B cell (primary cell): Measurements from ENCODE around the gene GSTO2. TPM values are rescaled to one million over a fixed set of nuclear protein-coding genes. Genes with fewer than 3 reads are reported as not detected.

Experiments used
- ATAC-seq: fragments of 200-7000 bp; cut with Tn5 transposase; one replicate; pipeline ENCODE4 v1.10.0; 2021; ENCODE audit warnings: low read depth, mild to moderate bottlenecking, moderate number of reproducible peaks, moderate library complexity
- CTCF ChIA-PET: fragments of 350-600 bp; sonication (Branson Sonifier 250); formaldehyde crosslinking; loops from one replicate; lab custom pipeline; 2021; ENCODE audit warnings: antibody characterized with exemption, inconsistent platforms; lab: Charles Lee
- POLR2A ChIA-PET: fragments of 350-600 bp; sonication (Branson Sonifier 250); formaldehyde crosslinking; loops from one replicate; lab custom pipeline; 2021; ENCODE audit warnings: antibody characterized with exemption; lab: Charles Lee
- DNase-seq: peaks from one replicate; pipeline ENCODE4 v3.0.0; 2013
- H2AFZ ChIP-seq: 2 replicates; pipeline ENCODE4 v1.6.1; 2012; ENCODE audit warnings: mild to moderate bottlenecking, low read depth, low read length; ENCODE audit not compliant: insufficient read depth, poor library complexity, severe bottlenecking
- H3K27ac ChIP-seq, 2 donors: 1 replicate in 1 of 2; 2 replicates in 1 of 2; pipeline ENCODE4 v1.5.1; 2012 to 2013; ENCODE audit warnings: low read length in 2 of 2, mild to moderate bottlenecking in 2 of 2, moderate library complexity in 1 of 2
- H3K27me3 ChIP-seq, 4 experiments: fragments of 200-600 bp in 1 of 4; sonication (generic) in 1 of 4; replicated peaks in 1 of 4; 1 replicate in 2 of 4; 2 replicates in 2 of 4; pipeline versions ENCODE4 v1.6.1 to v1.7.0; 2013 to 2016; ENCODE audit warnings: low read length in 3 of 4, mild to moderate bottlenecking in 2 of 4, mixed read lengths in 1 of 4, moderate library complexity in 1 of 4; ENCODE audit not compliant: insufficient read depth in 4 of 4, control insufficient read depth in 3 of 4; ENCODE audit errors: control extremely low read depth in 1 of 4
- H3K36me3 ChIP-seq, 2 experiments: replicated peaks in 1 of 2; 1 replicate in 1 of 2; 2 replicates in 1 of 2; pipeline versions ENCODE4 v1.6.1 to v1.7.1; 2013; ENCODE audit warnings: low read length in 1 of 2; ENCODE audit not compliant: insufficient read depth in 2 of 2, control insufficient read depth in 1 of 2; ENCODE audit errors: control extremely low read depth in 1 of 2, extremely low read depth in 1 of 2
- H3K4me1 ChIP-seq, 2 donors: fragments of 200-600 bp in 1 of 2; sonication (generic) in 1 of 2; 1 replicate in 1 of 2; 2 replicates in 1 of 2; pipeline versions ENCODE4 v1.5.1 to v1.6.1; 2013 to 2017; ENCODE audit warnings: low read length in 2 of 2; ENCODE audit not compliant: control insufficient read depth in 2 of 2, insufficient read depth in 2 of 2
- H3K4me2 ChIP-seq: replicated peaks from 2 replicates; pipeline ENCODE3; 2012; ENCODE audit warnings: mild to moderate bottlenecking, low read depth, low read length; ENCODE audit not compliant: poor library complexity, severe bottlenecking
- H3K4me3 ChIP-seq, 5 experiments: fragments of 200-600 bp in 1 of 5; sonication (generic) in 1 of 5; 1 replicate in 3 of 5; 2 replicates in 2 of 5; pipeline versions ENCODE4 v1.5.1 to v1.7.0; 2011 to 2016; ENCODE audit warnings: low read length in 4 of 5, mild to moderate bottlenecking in 4 of 5, low read depth in 2 of 5, control low read depth in 1 of 5, moderate library complexity in 1 of 5; ENCODE audit not compliant: insufficient read depth in 1 of 5; ENCODE audit errors: control extremely low read depth in 1 of 5, extremely low read depth in 1 of 5
- H3K79me2 ChIP-seq: fragments of 200-600 bp; sonication (generic); one replicate; pipeline ENCODE4 v1.6.0; 2016; ENCODE audit warnings: low read length; ENCODE audit not compliant: control insufficient read depth, insufficient read depth
- H3K9ac ChIP-seq: fragments of 200-600 bp; sonication (generic); 2 replicates; pipeline ENCODE4 v1.6.1; 2017; ENCODE audit warnings: mild to moderate bottlenecking, low read length, moderate library complexity
- H3K9me3 ChIP-seq, 3 donors: one replicate each; pipeline versions ENCODE4 v1.6.1 to v1.7.1; 2013; ENCODE audit warnings: low read length in 2 of 3; ENCODE audit not compliant: control insufficient read depth in 2 of 3, insufficient read depth in 1 of 3; ENCODE audit errors: control extremely low read depth in 1 of 3
- H4K20me1 ChIP-seq: 2 replicates; pipeline ENCODE4 v1.6.0; 2012; ENCODE audit warnings: mild to moderate bottlenecking, low read length; ENCODE audit not compliant: insufficient read depth, control insufficient read depth, poor library complexity, severe bottlenecking
- H3K27ac Mint-ChIP-seq: one replicate; pipeline ENCODE4 v1.8.0; 2021; ENCODE audit warnings: mixed read lengths
- H3K27me3 Mint-ChIP-seq: one replicate; pipeline ENCODE4 v1.8.0; 2021; ENCODE audit warnings: mixed read lengths
- H3K4me1 Mint-ChIP-seq: one replicate; pipeline ENCODE4 v1.8.0; 2021; ENCODE audit warnings: mixed read lengths
- H3K4me3 Mint-ChIP-seq: one replicate; pipeline ENCODE4 v1.8.0; 2021; ENCODE audit warnings: mixed read lengths
- H3K9me3 Mint-ChIP-seq: one replicate; pipeline ENCODE4 v1.8.0; 2022; ENCODE audit warnings: mixed read lengths; ENCODE audit not compliant: insufficient read depth
- EZH2 ChIP-seq: IDR thresholded peaks from 2 replicates; pipeline ENCODE4 v1.6.1; 2012; ENCODE audit warnings: borderline replicate concordance, low read depth, mild to moderate bottlenecking, moderate library complexity, low read length; ENCODE audit not compliant: insufficient read depth, poor library complexity, severe bottlenecking
- WGBS: methylation state at CpG from one replicate; pipeline ENCODE4 v1.1.5; 2013; ENCODE audit warnings: missing lambda C conversion rate; ENCODE audit not compliant: insufficient coverage; 5-methylcytosine and 5-hydroxymethylcytosine counted together
- intact Hi-C: fragments of 100-400 bp; cut with micrococcal nuclease; formaldehyde crosslinking; loops from one replicate; pipeline ENCODE4 v1.10.0; 2022
- polyA plus RNA-seq: library from polyadenylated mRNA; depleted of rRNA; stranded (reverse); fragments of >200 nt; gene quantifications from 2 replicates; pipeline ENCODE4 v1.2.3, GENCODE V29; 2012
- total RNA-seq, 2 donors: library from RNA; stranded (reverse); fragments of 120-200 nt in 1 of 2; gene quantifications; 1 replicate in 1 of 2; 2 replicates in 1 of 2; pipeline versions ENCODE4 v1.2.3 to v1.2.4, GENCODE V29; 2013 to 2022
- TF ChIP-seq, protein P1 (sequence below): fragments of 200-600 bp; IDR thresholded peaks from one replicate; pipeline ENCODE4 v1.8.0; 2022; ENCODE audit warnings: antibody characterized with exemption, mild to moderate bottlenecking

Gene GSTO2
- total and polyA plus RNA-seq, 2 donors (not counting 1 experiment from before 2014, with no cell fraction given), result 0.16 to 0.89 TPM

DNA sequence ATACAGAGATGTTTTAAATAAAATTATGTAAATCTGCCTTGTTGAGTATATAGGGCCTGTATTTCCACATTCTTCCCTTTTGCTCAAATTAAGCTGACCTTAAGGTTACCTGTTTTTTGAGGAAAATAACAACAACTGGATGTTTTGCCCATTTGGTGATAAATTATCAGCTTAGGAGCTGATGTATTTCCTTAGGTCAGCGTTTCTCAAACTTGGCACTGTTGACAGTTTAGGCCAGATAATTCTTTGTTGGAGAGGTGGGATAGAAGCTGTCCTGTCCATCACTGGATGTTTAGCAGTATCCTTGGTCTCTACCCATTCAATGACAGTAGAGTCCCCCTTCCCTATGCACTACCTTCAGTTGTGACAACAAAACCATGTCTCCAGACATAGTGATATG lies 7.2 kb downstream of the GSTO2 start:
- Histone ChIP-seq H3K4me3 (no peak overlapping the region), H3K4me2 (no peak overlapping the region), H3K9ac (no peak overlapping the region), H3K27ac (no peak overlapping the region), H3K9me3 (peaks cover 0 to 5% (median 0%) of the 10 kb centered on the region in 3 donors), H3K27me3 (peaks cover 0 to 23% (median 14%) of the 10 kb centered on the region in 4 experiments), H4K20me1 (no peaks in the 10 kb centered on the region), H3K79me2 (no peaks in the 10 kb centered on the region), H2AFZ (no peak overlapping the region), H3K36me3 (no peaks in the 10 kb centered on the region), H3K4me1 (peaks cover 8 to 9% of the 10 kb centered on the region in 2 donors)
- Mint-ChIP-seq H3K9me3 (no peaks in the 10 kb centered on the region), H3K4me1 (peaks cover 4% of the 10 kb centered on the region), H3K27me3 (peaks cover 23% of the 10 kb centered on the region), H3K27ac (no peak overlapping the region), H3K4me3 (no peak overlapping the region)
- DNase-seq (no peak), ATAC-seq (no peak)
- TF ChIP-seq, protein P1, sequence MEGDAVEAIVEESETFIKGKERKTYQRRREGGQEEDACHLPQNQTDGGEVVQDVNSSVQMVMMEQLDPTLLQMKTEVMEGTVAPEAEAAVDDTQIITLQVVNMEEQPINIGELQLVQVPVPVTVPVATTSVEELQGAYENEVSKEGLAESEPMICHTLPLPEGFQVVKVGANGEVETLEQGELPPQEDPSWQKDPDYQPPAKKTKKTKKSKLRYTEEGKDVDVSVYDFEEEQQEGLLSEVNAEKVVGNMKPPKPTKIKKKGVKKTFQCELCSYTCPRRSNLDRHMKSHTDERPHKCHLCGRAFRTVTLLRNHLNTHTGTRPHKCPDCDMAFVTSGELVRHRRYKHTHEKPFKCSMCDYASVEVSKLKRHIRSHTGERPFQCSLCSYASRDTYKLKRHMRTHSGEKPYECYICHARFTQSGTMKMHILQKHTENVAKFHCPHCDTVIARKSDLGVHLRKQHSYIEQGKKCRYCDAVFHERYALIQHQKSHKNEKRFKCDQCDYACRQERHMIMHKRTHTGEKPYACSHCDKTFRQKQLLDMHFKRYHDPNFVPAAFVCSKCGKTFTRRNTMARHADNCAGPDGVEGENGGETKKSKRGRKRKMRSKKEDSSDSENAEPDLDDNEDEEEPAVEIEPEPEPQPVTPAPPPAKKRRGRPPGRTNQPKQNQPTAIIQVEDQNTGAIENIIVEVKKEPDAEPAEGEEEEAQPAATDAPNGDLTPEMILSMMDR, result no peak
- no peak for TF ChIP-seq EZH2
- CTCF ChIA-PET, result interaction anchor here (0.8 to 5.0 kb wide), 6 partner anchors 10 to 388 kb away, joined by 3 to 64 read pairs (median 30); partner anchors contain the start of genes CFAP58 and GSTO1
- POLR2A ChIA-PET, result no interaction called here
- 67% methylated on average over 1 of the region's 1 CpG for WGBS
- intact Hi-C loops, result no loop called here

DNA sequence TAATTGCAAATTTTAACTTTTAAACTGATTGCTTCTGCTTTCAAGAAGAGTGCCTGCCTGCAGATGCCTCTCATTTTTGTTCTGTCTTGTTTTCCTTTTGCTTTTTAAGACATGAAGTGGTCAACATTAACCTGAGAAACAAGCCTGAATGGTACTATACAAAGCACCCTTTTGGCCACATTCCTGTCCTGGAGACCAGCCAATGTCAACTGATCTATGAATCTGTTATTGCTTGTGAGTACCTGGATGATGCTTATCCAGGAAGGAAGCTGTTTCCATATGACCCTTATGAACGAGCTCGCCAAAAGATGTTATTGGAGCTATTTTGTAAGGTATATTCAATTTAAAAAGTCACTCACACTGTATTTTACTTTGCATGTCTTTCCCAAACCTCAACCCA lies 8.8 kb downstream of the GSTO2 start:
- no peaks in the 10 kb centered on the region for H4K20me1 ChIP-seq
- H3K4me3 Mint-ChIP-seq, result no peak overlapping the region
- peaks cover 0 to 5% (median 0%) of the 10 kb centered on the region in 3 donors for H3K9me3 ChIP-seq
- H3K79me2 ChIP-seq, result no peaks in the 10 kb centered on the region
- POLR2A ChIA-PET, result no interaction called here
- H3K27me3 Mint-ChIP-seq, result peaks cover 29% of the 10 kb centered on the region
- no CpG with 5 or more reads among the region's 2 CpGs for WGBS
- H3K4me3 ChIP-seq, result no peak overlapping the region
- H3K9ac ChIP-seq, result no peak overlapping the region
- H3K36me3 ChIP-seq, result no peaks in the 10 kb centered on the region
- no peak overlapping the region for H2AFZ ChIP-seq
- TF ChIP-seq, protein P1, result no peak
- TF ChIP-seq EZH2, result no peak
- DNase-seq (no peak), ATAC-seq (no peak)
- intact Hi-C loops, result no loop called here
- peaks cover 0 to 23% (median 14%) of the 10 kb centered on the region in 4 experiments for H3K27me3 ChIP-seq
- CTCF ChIA-PET, result interaction anchor here (1.2 to 2.4 kb wide), 5 partner anchors 14 to 73 kb away, joined by 3 to 8 read pairs (median 4); no protein-coding TSS in a partner anchor
- H3K4me1 Mint-ChIP-seq, result peaks cover 4% of the 10 kb centered on the region
- no peak overlapping the region for H3K27ac Mint-ChIP-seq
- no peak overlapping the region for H3K4me2 ChIP-seq
- no peaks in the 10 kb centered on the region for H3K9me3 Mint-ChIP-seq
- no peak overlapping the region for H3K27ac ChIP-seq
- peaks cover 8 to 9% of the 10 kb centered on the region in 2 donors for H3K4me1 ChIP-seq
